ENCODE results near the gene MCTP1.

DNA sequence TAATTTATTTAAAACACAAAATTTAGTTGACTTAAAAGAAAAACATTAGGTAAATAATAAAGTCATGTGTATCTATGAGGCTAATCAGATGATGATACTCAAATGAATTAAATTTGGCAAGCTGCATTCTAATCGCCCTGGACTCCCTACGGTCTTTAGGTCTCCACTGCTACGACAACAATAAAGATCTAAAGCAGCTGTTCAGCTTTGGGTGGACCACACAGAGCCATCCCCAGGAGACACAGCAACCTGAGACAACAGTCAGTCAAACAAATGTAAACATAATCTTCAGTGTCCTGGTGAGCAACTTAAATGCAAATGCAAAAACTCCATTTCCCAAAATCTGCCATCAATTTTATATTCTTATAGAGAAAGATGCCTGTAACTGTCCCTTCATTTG is 65.5 kb downstream of the MCTP1 start:
- TF ChIP-seq, protein P1, sequence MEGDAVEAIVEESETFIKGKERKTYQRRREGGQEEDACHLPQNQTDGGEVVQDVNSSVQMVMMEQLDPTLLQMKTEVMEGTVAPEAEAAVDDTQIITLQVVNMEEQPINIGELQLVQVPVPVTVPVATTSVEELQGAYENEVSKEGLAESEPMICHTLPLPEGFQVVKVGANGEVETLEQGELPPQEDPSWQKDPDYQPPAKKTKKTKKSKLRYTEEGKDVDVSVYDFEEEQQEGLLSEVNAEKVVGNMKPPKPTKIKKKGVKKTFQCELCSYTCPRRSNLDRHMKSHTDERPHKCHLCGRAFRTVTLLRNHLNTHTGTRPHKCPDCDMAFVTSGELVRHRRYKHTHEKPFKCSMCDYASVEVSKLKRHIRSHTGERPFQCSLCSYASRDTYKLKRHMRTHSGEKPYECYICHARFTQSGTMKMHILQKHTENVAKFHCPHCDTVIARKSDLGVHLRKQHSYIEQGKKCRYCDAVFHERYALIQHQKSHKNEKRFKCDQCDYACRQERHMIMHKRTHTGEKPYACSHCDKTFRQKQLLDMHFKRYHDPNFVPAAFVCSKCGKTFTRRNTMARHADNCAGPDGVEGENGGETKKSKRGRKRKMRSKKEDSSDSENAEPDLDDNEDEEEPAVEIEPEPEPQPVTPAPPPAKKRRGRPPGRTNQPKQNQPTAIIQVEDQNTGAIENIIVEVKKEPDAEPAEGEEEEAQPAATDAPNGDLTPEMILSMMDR (optimal IDR thresholded peaks at IDR 0.05 in 1 of 3, IDR thresholded peaks at IDR 0.05 in 1 of 3, conservative IDR thresholded peaks at IDR 0.05 in 1 of 3; ENCODE audit: extremely low read depth in 1 of 3, insufficient read depth in 2 of 3, low read length in 3 of 3) = no peak
- TF ChIP-seq EZH2 (IDR thresholded peaks at IDR 0.05; ENCODE audit: low read length) = no peak
